HEK293T (cell line): ENCODE results near the gene KNTC1.
"Not testable (repeated sequence)": the region's sequence is repeated elsewhere in the genome, so short reads cannot be mapped to it uniquely, and the experiment has no call there.

Experiments
- BHLHE40 ChIP-seq: fragments of 450-650 bp; IDR thresholded peaks from 2 replicates; pipeline ENCODE4 v1.6.1; 2016; ENCODE audit warnings: mild to moderate bottlenecking, moderate library complexity, borderline replicate concordance
- CTBP1 ChIP-seq: fragments of 450-650 bp; IDR thresholded peaks from 2 replicates; pipeline ENCODE4 v1.6.1; 2016; ENCODE audit warnings: borderline replicate concordance
- ELF4 ChIP-seq: fragments of 450-650 bp; IDR thresholded peaks from 2 replicates; pipeline ENCODE4 v1.6.1; 2017; ENCODE audit warnings: antibody characterized with exemption
- FOXA1 ChIP-seq: fragments of 450-650 bp; IDR thresholded peaks from 2 replicates; pipeline ENCODE4 v1.6.1; 2016; ENCODE audit warnings: mild to moderate bottlenecking
- FOXK2 ChIP-seq: fragments of 450-650 bp; IDR thresholded peaks from 2 replicates; pipeline ENCODE4 v1.6.1; 2016; ENCODE audit warnings: mild to moderate bottlenecking
- FOXM1 ChIP-seq: fragments of 450-650 bp; IDR thresholded peaks from 2 replicates; pipeline ENCODE4 v1.6.1; 2017; ENCODE audit warnings: mild to moderate bottlenecking, borderline replicate concordance
- HDGF ChIP-seq: fragments of 450-650 bp; IDR thresholded peaks from 2 replicates; pipeline ENCODE4 v1.6.1; 2017; ENCODE audit warnings: antibody characterized with exemption, borderline replicate concordance
- L3MBTL2 ChIP-seq: fragments of 450-650 bp; conservative IDR thresholded peaks from 2 replicates; pipeline ENCODE4 v1.6.1; 2016; ENCODE audit warnings: mild to moderate bottlenecking
- NFRKB ChIP-seq: fragments of 450-650 bp; IDR thresholded peaks from 2 replicates; pipeline ENCODE4 v1.6.1; 2016; ENCODE audit warnings: mild to moderate bottlenecking, moderate library complexity
- SP1 ChIP-seq: fragments of 450-650 bp; IDR thresholded peaks from 2 replicates; pipeline ENCODE4 v1.6.1; 2017
- SUZ12 ChIP-seq: fragments of 450-650 bp; IDR thresholded peaks from 2 replicates; pipeline ENCODE4 v1.6.1; 2016; ENCODE audit warnings: mild to moderate bottlenecking
- TARDBP ChIP-seq: fragments of 450-650 bp; IDR thresholded peaks from 2 replicates; pipeline ENCODE4 v1.6.1; 2016
- ZNF384 ChIP-seq: fragments of 450-650 bp; IDR thresholded peaks from 2 replicates; pipeline ENCODE4 v1.6.1; 2016

DNA sequence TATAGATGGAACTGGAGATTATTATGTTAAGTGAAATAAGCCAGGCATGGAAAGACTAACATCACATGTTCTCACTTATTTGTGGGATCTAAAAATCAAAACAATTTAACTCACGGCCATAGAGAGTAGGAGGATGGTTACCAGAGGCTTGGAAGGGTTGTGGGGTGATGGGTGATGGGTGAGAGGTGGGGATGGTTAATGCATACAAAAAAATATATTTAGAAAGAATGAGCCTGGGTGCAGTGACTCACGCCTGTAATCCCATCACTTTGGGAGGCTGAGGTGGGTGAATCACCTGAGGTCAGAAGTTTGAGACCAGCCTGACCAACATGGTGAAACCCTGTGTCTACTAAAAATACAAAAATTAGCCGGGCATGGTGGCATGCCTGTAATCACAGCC is 43.0 kb downstream of the KNTC1 start:
- not testable (repeated sequence) for TF ChIP-seq TARDBP, HDGF, ZNF384, BHLHE40, FOXM1, FOXA1, FOXK2, ELF4, SUZ12, SP1, L3MBTL2, NFRKB, CTBP1
